IMR-90 (cell line): ENCODE results near the gene GLCE. TPM values are rescaled to one million over a fixed set of nuclear protein-coding genes. Genes with fewer than 3 reads are reported as not detected.

Experiments
- ATAC-seq: fragments of 200-7000 bp; cut with Tn5 transposase; 2 replicates; pipeline ENCODE4 v1.9.1; 2020; ENCODE audit warnings: low read depth, mild to moderate bottlenecking, moderate library complexity
- BruUV-seq: library from RNA; stranded (reverse); fragments of 400-500 nt; replicated peaks from 2 replicates; lab custom pipeline; 2021; lab: Mats Ljungman, UMichigan
- CTCF ChIA-PET: fragments of 300-600 bp; formaldehyde crosslinking; extraction: SDS; loops from one replicate; lab custom pipeline; 2021; ENCODE audit warnings: antibody characterized with exemption; lab: Yijun Ruan, JAX
- POLR2A ChIA-PET: fragments of 300-600 bp; sonication (Branson Sonifier 250); formaldehyde crosslinking; loops from one replicate; lab custom pipeline; 2022; ENCODE audit warnings: antibody characterized with exemption; ENCODE audit not compliant: unreplicated experiment; lab: Charles Lee
- DNase-seq: peaks from one replicate; pipeline ENCODE4 v3.0.0; 2013
- H2AFZ ChIP-seq: replicated peaks from 2 replicates; pipeline ENCODE3; 2013; ENCODE audit warnings: low read length, mild to moderate bottlenecking; ENCODE audit not compliant: poor library complexity
- H2AK5ac ChIP-seq: 2 replicates; pipeline ENCODE4 v1.6.1; 2013; ENCODE audit warnings: low read depth, low read length, inconsistent platforms
- H2AK9ac ChIP-seq: replicated peaks from 2 replicates; pipeline ENCODE3; 2013; ENCODE audit warnings: mild to moderate bottlenecking, low read depth, low read length, moderate library complexity; ENCODE audit not compliant: poor library complexity
- H2BK120ac ChIP-seq: 2 replicates; pipeline ENCODE4 v1.6.1; 2013; ENCODE audit warnings: low read depth, low read length, inconsistent platforms
- H2BK15ac ChIP-seq: 3 replicates; pipeline ENCODE4 v1.6.1; 2013; ENCODE audit warnings: low read depth, low read length, inconsistent platforms
- H2BK20ac ChIP-seq: 2 replicates; pipeline ENCODE4 v1.6.1; 2013; ENCODE audit warnings: low read depth, mild to moderate bottlenecking, inconsistent platforms, low read length, moderate library complexity
- H2BK5ac ChIP-seq: 2 replicates; pipeline ENCODE4 v1.6.1; 2013; ENCODE audit warnings: mild to moderate bottlenecking, low read depth, low read length, inconsistent platforms; ENCODE audit not compliant: poor library complexity, severe bottlenecking
- H3K14ac ChIP-seq: replicated peaks from 2 replicates; pipeline ENCODE4 v1.6.1; 2013; ENCODE audit warnings: low read depth, low read length, inconsistent platforms
- H3K18ac ChIP-seq: 2 replicates; pipeline ENCODE4 v1.6.1; 2013; ENCODE audit warnings: low read depth, low read length, control low read depth
- H3K23ac ChIP-seq: 2 replicates; pipeline ENCODE4 v1.6.1; 2013; ENCODE audit warnings: low read depth, low read length, inconsistent platforms
- H3K27ac ChIP-seq: 2 replicates; pipeline ENCODE4 v1.5.1; 2013; ENCODE audit warnings: mild to moderate bottlenecking, control low read depth, low read length; ENCODE audit not compliant: insufficient read depth
- H3K27me3 ChIP-seq: 2 replicates; pipeline ENCODE4 v1.6.1; 2013; ENCODE audit warnings: low read length; ENCODE audit not compliant: control insufficient read depth, insufficient read depth
- H3K36me3 ChIP-seq: 2 replicates; pipeline ENCODE4 v1.6.1; 2013; ENCODE audit warnings: low read length, mixed read lengths; ENCODE audit not compliant: control insufficient read depth, insufficient read depth
- H3K4ac ChIP-seq: 2 replicates; pipeline ENCODE4 v1.6.1; 2013; ENCODE audit warnings: low read depth, low read length, inconsistent platforms
- H3K4me1 ChIP-seq: 2 replicates; pipeline ENCODE4 v1.6.1; 2013; ENCODE audit warnings: low read length, mixed read lengths; ENCODE audit not compliant: control insufficient read depth, insufficient read depth
- H3K4me2 ChIP-seq: 2 replicates; pipeline ENCODE4 v1.6.1; 2013; ENCODE audit warnings: low read depth, mild to moderate bottlenecking, control low read depth, low read length, moderate library complexity
- H3K4me3 ChIP-seq: 2 replicates; pipeline ENCODE4 v1.5.1; 2013; ENCODE audit warnings: low read depth, mild to moderate bottlenecking, control low read depth, low read length, moderate library complexity; ENCODE audit not compliant: insufficient read depth
- H3K56ac ChIP-seq: 2 replicates; pipeline ENCODE4 v1.6.1; 2013; ENCODE audit warnings: low read length, inconsistent platforms; ENCODE audit not compliant: insufficient read depth; ENCODE audit errors: extremely low read depth
- H3K79me1 ChIP-seq, 2 experiments: 2 replicates each; pipeline ENCODE4 v1.6.1; 2013; ENCODE audit warnings: low read length in 2 of 2, inconsistent platforms in 1 of 2, low read depth in 1 of 2
- H3K9ac ChIP-seq: 2 replicates; pipeline ENCODE4 v1.6.1; 2013; ENCODE audit warnings: low read depth, low read length, control low read depth
- H3K9me1 ChIP-seq: 2 replicates; pipeline ENCODE4 v1.6.1; 2013; ENCODE audit warnings: low read length, inconsistent platforms; ENCODE audit not compliant: insufficient read depth
- H3K9me3 ChIP-seq: 2 replicates; pipeline ENCODE4 v1.6.1; 2013; ENCODE audit warnings: low read length; ENCODE audit not compliant: control insufficient read depth, insufficient read depth
- H4K20me1 ChIP-seq: 2 replicates; pipeline ENCODE4 v1.6.1; 2013; ENCODE audit warnings: low read length, inconsistent platforms; ENCODE audit not compliant: insufficient read depth
- H4K5ac ChIP-seq: 2 replicates; pipeline ENCODE4 v1.6.1; 2013; ENCODE audit warnings: mild to moderate bottlenecking, low read depth, low read length, control low read depth
- H4K8ac ChIP-seq, 2 experiments: 2 replicates each; pipeline ENCODE4 v1.6.1; 2013; ENCODE audit warnings: low read depth in 2 of 2, low read length in 2 of 2, control low read depth in 1 of 2, inconsistent platforms in 1 of 2
- H4K91ac ChIP-seq: 2 replicates; pipeline ENCODE4 v1.6.1; 2013; ENCODE audit warnings: low read depth, low read length, inconsistent platforms; ENCODE audit not compliant: insufficient read depth
- CHD1 ChIP-seq: IDR thresholded peaks from 2 replicates; pipeline ENCODE4 v1.6.1; 2012; ENCODE audit warnings: low read depth, low read length, improper control_type of control experiment
- CTCF ChIP-seq: conservative IDR thresholded peaks from 2 replicates; pipeline ENCODE4 v1.5.1; 2012; ENCODE audit warnings: mild to moderate bottlenecking, low read depth, low read length, improper control_type of control experiment
- MAZ ChIP-seq: IDR thresholded peaks from 2 replicates; pipeline ENCODE4 v1.6.1; 2012; ENCODE audit warnings: low read depth, mild to moderate bottlenecking, low read length, improper control_type of control experiment, moderate library complexity, borderline replicate concordance
- NFE2L2 ChIP-seq: fragments of 150-350 bp; IDR thresholded peaks from 2 replicates; pipeline ENCODE4 v1.6.1; 2016; ENCODE audit warnings: low read depth, mild to moderate bottlenecking, low read length
- POLR2A ChIP-seq: IDR thresholded peaks from 2 replicates; pipeline ENCODE4 v1.6.1; 2012; ENCODE audit warnings: mild to moderate bottlenecking, low read depth, low read length
- RAD21 ChIP-seq: IDR thresholded peaks from 2 replicates; pipeline ENCODE4 v1.6.1; 2012; ENCODE audit warnings: low read length, improper control_type of control experiment
- RCOR1 ChIP-seq: IDR thresholded peaks from 2 replicates; pipeline ENCODE4 v1.6.1; 2012; ENCODE audit warnings: mild to moderate bottlenecking, low read length, improper control_type of control experiment; ENCODE audit not compliant: insufficient replicate concordance
- WGBS, 2 experiments: methylation state at CpG; one replicate each; pipeline versions ENCODE4 v1.1.5 to v1.1.7; 2013; ENCODE audit warnings: missing lambda C conversion rate in 2 of 2; ENCODE audit not compliant: insufficient read length in 1 of 2; ENCODE audit errors: extremely low coverage in 2 of 2; 5-methylcytosine and 5-hydroxymethylcytosine counted together
- dilution Hi-C: fragments of 300-500 bp; cut with HindIII; formaldehyde crosslinking; loops from one replicate; pipeline ENCODE4 v1.14.3; 2018; ENCODE audit warnings: low sequenced_read_pairs; ENCODE audit not compliant: unreplicated experiment
- in situ Hi-C: fragments of 300-500 bp; cut with MboI; formaldehyde crosslinking; loops from 3 replicates; pipeline ENCODE4 v1.14.3; 2019; ENCODE audit warnings: low sequenced_read_pairs, inconsistent platforms, mixed read lengths
- intact Hi-C: fragments of 100-400 bp; cut with micrococcal nuclease; formaldehyde crosslinking; loops from 2 replicates; pipeline ENCODE4 v1.10.0; 2022
- polyA plus RNA-seq, 3 experiments: library from polyadenylated mRNA; depleted of rRNA; stranded (reverse); fragments of >200 nt; gene quantifications; 2 replicates each; pipeline ENCODE4 v1.2.3, GENCODE V29; 2012; ENCODE audit warnings: low replicate concordance in 1 of 3
- total RNA-seq: library from RNA; depleted of rRNA; stranded (reverse); fragments of >200 nt; gene quantifications from 2 replicates; pipeline ENCODE4 v1.2.3, GENCODE V29; 2012
- TF ChIP-seq, protein P1 (sequence below): fragments of 150-350 bp; IDR thresholded peaks from 2 replicates; pipeline ENCODE4 v1.6.1; 2016; ENCODE audit warnings: low read depth, mild to moderate bottlenecking, low read length, moderate library complexity, borderline replicate concordance

Gene GLCE
- total and polyA plus RNA-seq, 2 of the 4 experiments (the other 2 are of a cell fraction) = 15.3 to 29.6 TPM

- TF ChIP-seq MAZ = no peak
These were observed 3.6 kb upstream of the GLCE start (continued) for GRCh38 chr15:69156736-69157381.

DNA sequence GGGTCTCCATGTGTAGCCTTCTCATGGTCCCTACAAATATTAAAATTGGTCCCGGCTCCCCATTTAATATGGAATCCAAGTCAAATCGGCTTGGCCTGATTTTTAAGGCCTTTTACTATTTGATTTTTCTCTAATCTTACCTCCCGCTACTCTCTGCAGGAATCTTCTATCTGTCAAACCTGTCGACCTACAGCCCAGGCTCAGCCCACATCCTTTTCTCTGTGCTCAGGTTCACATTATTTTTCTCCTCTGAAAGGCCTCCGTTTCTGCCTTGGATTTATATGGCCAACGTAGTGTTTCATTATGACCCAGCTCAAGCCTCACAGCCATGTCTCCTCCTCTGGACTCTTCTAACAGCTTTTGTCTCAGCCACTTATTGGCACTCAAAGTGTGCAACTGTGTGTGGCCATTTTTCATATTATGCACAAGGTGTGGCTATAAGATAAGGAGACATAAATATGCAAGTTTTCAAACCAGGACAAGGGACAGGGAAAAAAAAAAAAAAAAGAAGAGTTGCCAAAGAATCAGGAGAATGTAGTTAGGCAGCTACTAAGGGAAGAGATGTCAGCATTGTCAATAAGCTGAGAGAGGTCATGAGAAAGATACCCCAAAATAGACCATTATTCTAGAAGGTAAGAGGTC lies 2.1 kb upstream of the GLCE start:
- ATAC-seq (no peak), DNase-seq (no peak)
- in situ Hi-C loops = no loop called here
- H4K91ac ChIP-seq = no peak overlapping the region
- TF ChIP-seq CTCF (no peak), NFE2L2 (no peak), CHD1 (no peak), POLR2A (no peak), RCOR1 (no peak), RAD21 (no peak)
- TF ChIP-seq, protein P1, sequence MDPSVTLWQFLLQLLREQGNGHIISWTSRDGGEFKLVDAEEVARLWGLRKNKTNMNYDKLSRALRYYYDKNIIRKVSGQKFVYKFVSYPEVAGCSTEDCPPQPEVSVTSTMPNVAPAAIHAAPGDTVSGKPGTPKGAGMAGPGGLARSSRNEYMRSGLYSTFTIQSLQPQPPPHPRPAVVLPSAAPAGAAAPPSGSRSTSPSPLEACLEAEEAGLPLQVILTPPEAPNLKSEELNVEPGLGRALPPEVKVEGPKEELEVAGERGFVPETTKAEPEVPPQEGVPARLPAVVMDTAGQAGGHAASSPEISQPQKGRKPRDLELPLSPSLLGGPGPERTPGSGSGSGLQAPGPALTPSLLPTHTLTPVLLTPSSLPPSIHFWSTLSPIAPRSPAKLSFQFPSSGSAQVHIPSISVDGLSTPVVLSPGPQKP = no peak
- peaks cover 4% of the 10 kb centered on the region for H3K4me1 ChIP-seq
- no TSS peak for BruUV-seq
- no peak overlapping the region for H3K4me3 ChIP-seq
- no peak overlapping the region for H2BK15ac ChIP-seq
- no peak overlapping the region for H2BK20ac ChIP-seq
- intact Hi-C loops = no loop called here
- peaks cover 4 to 27% of the 10 kb centered on the region in 2 experiments; a peak in 3 of 4 replicates for H3K79me1 ChIP-seq
- no peak overlapping the region for H3K4me2 ChIP-seq
- dilution Hi-C loops = no loop called here
- H3K9me1 ChIP-seq = peaks cover 3% of the 10 kb centered on the region; the same call in 1 of the 2 replicates
- no peak overlapping the region for H3K4ac ChIP-seq
- no peak overlapping the region for H3K56ac ChIP-seq
- H2BK120ac ChIP-seq = no peak overlapping the region
- no peak overlapping the region for H3K27ac ChIP-seq
- H2BK5ac ChIP-seq = no peak overlapping the region
- no peak overlapping the region for H3K14ac ChIP-seq
- WGBS, 2 experiments = 92% methylated on average over 2 of the region's 6 CpGs; no CpG with 5 or more reads in 1 of the 2 experiments
- H3K36me3 ChIP-seq = no peaks in the 10 kb centered on the region
- no peaks in the 10 kb centered on the region for H3K9me3 ChIP-seq
- H3K27me3 ChIP-seq = no peaks in the 10 kb centered on the region
- no peak overlapping the region for H4K8ac ChIP-seq
- H4K5ac ChIP-seq = no peak overlapping the region
- ChIA-PET POLR2A (interaction anchor here (0.6 kb wide), 1 partner anchor 36 kb away, joined by 4 read pairs; no protein-coding TSS in a partner anchor), CTCF (interaction anchor here (0.6 to 0.9 kb wide), 2 partner anchors 237 to 1354 kb away, joined by 3 read pairs; no protein-coding TSS in a partner anchor)
- no peak overlapping the region for H2AFZ ChIP-seq
- H4K20me1 ChIP-seq = no peaks in the 10 kb centered on the region
- no peak overlapping the region for H2AK9ac ChIP-seq
- no peak overlapping the region for H2AK5ac ChIP-seq
- H3K9ac ChIP-seq = no peak overlapping the region
- no peak overlapping the region for H3K18ac ChIP-seq
- no peak overlapping the region for H3K23ac ChIP-seq
